ENCODE measurements around the gene CORO6. TPM values are rescaled to one million over a fixed set of nuclear protein-coding genes. Genes with fewer than 3 reads are reported as not detected.

The CORO6 gene
- polyA plus RNA-seq, 3 donors, result 1.3 TPM; not detected in 2

Small RNA genes lying within 50 kb of the gene (small RNA-seq; reads per million reads assigned to genes)
- not detected for gene RNU6-920P (ENCODE audit: insufficient read length, low read depth)

Other genes with a start within 250 kb of the CORO6 start
- 10 to 100 TPM in 1 of 3 donors, 1 to 10 TPM in 2; 2.4 to 13.9 (median 4.8) TPM for gene TAOK1, start 232.5 kb downstream of the CORO6 start, polyA plus RNA-seq
- 1 to 10 TPM; 3.1 to 4.6 (median 3.6) TPM for gene ABHD15, start 55.9 kb downstream of the CORO6 start, polyA plus RNA-seq
- 10 to 100 TPM in 2 of 3 donors, 1 to 10 TPM in 1; 9.4 to 58.6 (median 14.4) TPM for gene TP53I13, start 54.2 kb downstream of the CORO6 start, polyA plus RNA-seq
- gene GIT1, start 33.3 kb downstream of the CORO6 start, polyA plus RNA-seq, result 10 to 100 TPM in 1 of 3 donors, 1 to 10 TPM in 2; 3.1 to 41.7 (median 4.4) TPM
- under 1 TPM in 1 of 3 donors, not detected in 2; 0.37 TPM for gene ANKRD13B, start 29.8 kb downstream of the CORO6 start, polyA plus RNA-seq

Measured in CD14-positive monocyte (primary cell).